Adrenal gland (tissue), 12 donors: ENCODE measurements around the gene JPH3. TPM values are rescaled to one million over a fixed set of nuclear protein-coding genes. Genes with fewer than 3 reads are reported as not detected.

Source experiments
- DNase-seq, 7 donors: peaks; one replicate each; pipeline ENCODE4 v3.0.0-alpha.2; 2019 to 2020
- H3K27ac ChIP-seq, 5 donors: fragments of 200-600 bp; sonication (generic) in 4 of 5; 1 replicate in 3 of 5; 2 replicates in 2 of 5; pipeline versions ENCODE4 v1.5.1 to v1.8.0; 2016 to 2020; ENCODE audit warnings: mild to moderate bottlenecking in 1 of 5
- H3K27me3 ChIP-seq: fragments of 200-600 bp; 2 replicates; pipeline ENCODE4 v1.8.0; 2021
- H3K36me3 ChIP-seq, 2 donors: fragments of 200-600 bp; replicated peaks in 1 of 2; 1 replicate in 1 of 2; 2 replicates in 1 of 2; pipeline versions ENCODE4 v1.5.1 to v1.8.0; 2018 to 2022
- H3K4me1 ChIP-seq, 2 donors: fragments of 200-600 bp; replicated peaks in 1 of 2; 1 replicate in 1 of 2; 2 replicates in 1 of 2; pipeline versions ENCODE4 v1.5.1 to v1.8.0; 2018 to 2021
- H3K4me3 ChIP-seq, 4 donors: fragments of 200-600 bp; sonication (generic) in 3 of 4; one replicate each; pipeline ENCODE4 v1.5.1; 2016 to 2018
- H3K9me3 ChIP-seq, 3 donors: fragments of 200-600 bp; sonication (generic) in 1 of 3; replicated peaks in 1 of 3; 1 replicate in 2 of 3; 2 replicates in 1 of 3; pipeline versions ENCODE4 v1.5.1 to v1.8.0; 2016 to 2021
- POLR2A ChIP-seq, 2 donors: fragments of 450-650 bp; IDR thresholded peaks; one replicate each; pipeline ENCODE4 v1.6.1; 2017; ENCODE audit warnings: antibody characterized with exemption in 2 of 2, mild to moderate bottlenecking in 2 of 2, moderate library complexity in 1 of 2
- WGBS, 4 donors: extraction: QIAGEN DNeasy Blood & Tissue Kit in 2 of 4; methylation state at CpG; one replicate each; pipeline versions ENCODE4 v1.1.5 to v1.1.7; 2013 to 2017; 5-methylcytosine and 5-hydroxymethylcytosine counted together
- intact Hi-C, 2 donors: fragments of 100-400 bp; cut with DNase I; formaldehyde crosslinking; loops; one replicate each; pipeline versions ENCODE4 v1.14.1 to v1.15.0; 2022 to 2023
- polyA plus RNA-seq, 3 donors: library from polyadenylated mRNA; stranded (reverse); fragments of 200-250 nt in 2 of 3; fragments of 350-450 nt in 1 of 3; fragmentation: Illumina TruSeq in 1 of 3; extraction: RNeasy Lipid Tissue Mini Kit (QIAGEN cat#74804) in 1 of 3; gene quantifications; one replicate each; pipeline ENCODE4 v1.2.3, GENCODE V29; 2013 to 2014
- total RNA-seq, 9 donors: library from RNA; depleted of rRNA in 4 of 9; stranded (reverse); fragments of >200 nt in 4 of 9; fragments of 120-200 nt in 1 of 9; fragmentation: NEBNext Ultra II Directional in 1 of 9; extraction: Animal tissue kit (Norgen Biotek cat#: 25700) in 1 of 9; gene quantifications; one replicate each; pipeline versions ENCODE4 v1.1.0 to v1.2.4, GENCODE V29; 2013 to 2023
- TF ChIP-seq, protein P1 (sequence below), 6 experiments: fragments of 450-650 bp in 4 of 6; fragments of 200-600 bp in 2 of 6; sonication (generic) in 1 of 6; IDR thresholded peaks; 1 replicate in 5 of 6; 2 replicates in 1 of 6; pipeline versions ENCODE4 v1.5.1 to v1.8.0; 2016 to 2021; ENCODE audit warnings: antibody characterized with exemption in 6 of 6, mild to moderate bottlenecking in 2 of 6, moderate library complexity in 1 of 6
- donor health status: healthy with polysubstance abuse.
- donor health status: Bipolar disorder and iron deficiency.
- donor health status: DM: yes; HTN: yes; CAD: no.
- donor health status: DM: no; HTN: no; CAD: no.
- donor health status: DM: no; HTN: no; CAD: no.
- donor health status: DM: yes; HTN: yes; CAD: no.

The JPH3 gene
- total and polyA plus RNA-seq, 12 donors: 0.10 to 3.7 (median 0.71) TPM; not detected in 1

DNA sequence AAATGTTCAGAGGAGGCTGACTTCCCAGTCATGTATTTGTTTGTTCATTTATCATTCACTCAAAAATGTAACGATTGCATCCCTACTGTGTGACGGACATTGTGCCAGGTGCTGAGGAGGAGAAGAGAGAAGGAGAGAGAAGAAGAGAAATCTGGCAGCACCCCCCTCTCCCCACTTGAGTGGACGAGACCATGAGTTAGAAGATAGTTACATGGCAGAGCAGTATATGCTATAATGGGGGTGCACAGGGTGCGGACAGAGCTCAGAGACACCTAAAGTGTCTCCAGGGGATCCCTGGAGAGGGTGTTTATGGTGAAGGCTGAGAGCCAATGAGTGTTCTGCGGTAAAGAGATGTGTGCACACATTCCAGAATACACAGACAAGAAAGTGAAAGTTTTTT lies 6.6 kb upstream of the JPH3 start:
- H3K36me3 ChIP-seq: no peaks in the 10 kb centered on the region
- 57 to 74% (median 68%) methylated on average over 5 of the region's 5 CpGs for WGBS, 4 donors
- no peaks in the 10 kb centered on the region for H3K9me3 ChIP-seq
- no peak for TF ChIP-seq POLR2A (IDR thresholded peaks at IDR 0.05)
- TF ChIP-seq, protein P1, sequence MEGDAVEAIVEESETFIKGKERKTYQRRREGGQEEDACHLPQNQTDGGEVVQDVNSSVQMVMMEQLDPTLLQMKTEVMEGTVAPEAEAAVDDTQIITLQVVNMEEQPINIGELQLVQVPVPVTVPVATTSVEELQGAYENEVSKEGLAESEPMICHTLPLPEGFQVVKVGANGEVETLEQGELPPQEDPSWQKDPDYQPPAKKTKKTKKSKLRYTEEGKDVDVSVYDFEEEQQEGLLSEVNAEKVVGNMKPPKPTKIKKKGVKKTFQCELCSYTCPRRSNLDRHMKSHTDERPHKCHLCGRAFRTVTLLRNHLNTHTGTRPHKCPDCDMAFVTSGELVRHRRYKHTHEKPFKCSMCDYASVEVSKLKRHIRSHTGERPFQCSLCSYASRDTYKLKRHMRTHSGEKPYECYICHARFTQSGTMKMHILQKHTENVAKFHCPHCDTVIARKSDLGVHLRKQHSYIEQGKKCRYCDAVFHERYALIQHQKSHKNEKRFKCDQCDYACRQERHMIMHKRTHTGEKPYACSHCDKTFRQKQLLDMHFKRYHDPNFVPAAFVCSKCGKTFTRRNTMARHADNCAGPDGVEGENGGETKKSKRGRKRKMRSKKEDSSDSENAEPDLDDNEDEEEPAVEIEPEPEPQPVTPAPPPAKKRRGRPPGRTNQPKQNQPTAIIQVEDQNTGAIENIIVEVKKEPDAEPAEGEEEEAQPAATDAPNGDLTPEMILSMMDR (IDR thresholded peaks at IDR 0.05): no peak
- H3K4me3 ChIP-seq: no peak overlapping the region
- intact Hi-C loops: no loop called here
- no peak overlapping the region for H3K27ac ChIP-seq
- H3K4me1 ChIP-seq: no peaks in the 10 kb centered on the region
- no peak for DNase-seq
- peaks cover 20% of the 10 kb centered on the region for H3K27me3 ChIP-seq

DNA sequence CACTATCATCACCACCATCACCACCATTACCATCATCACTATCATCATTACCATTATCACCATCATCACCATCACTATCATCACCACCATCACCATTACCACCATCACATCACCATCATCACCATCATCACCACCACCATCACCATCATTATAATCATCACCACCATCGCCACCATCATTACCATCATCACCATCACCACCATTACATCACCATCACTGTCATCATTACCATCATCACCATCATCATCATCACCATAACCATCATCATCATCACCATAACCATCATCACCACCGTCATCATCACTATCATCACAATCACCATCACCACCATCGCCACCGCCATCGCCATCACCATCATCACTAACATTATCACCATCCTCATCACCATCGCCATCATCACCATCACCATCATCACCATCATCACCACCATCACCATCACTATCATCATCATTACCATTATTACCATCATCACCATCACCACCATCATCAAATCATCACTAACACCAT lies 4.9 kb upstream of the JPH3 start:
- 85 to 95% (median 91%) methylated on average over 6 of the region's 6 CpGs for WGBS, 4 donors
- Histone ChIP-seq H3K4me1 (no peaks in the 10 kb centered on the region), H3K27me3 (peaks cover 33% of the 10 kb centered on the region), H3K27ac (no peak overlapping the region), H3K9me3 (no peaks in the 10 kb centered on the region), H3K36me3 (no peaks in the 10 kb centered on the region), H3K4me3 (no peak overlapping the region)
- intact Hi-C loops: no loop called here
- no peak for DNase-seq
- no peak for TF ChIP-seq POLR2A (IDR thresholded peaks at IDR 0.05)
- TF ChIP-seq, protein P1 (IDR thresholded peaks at IDR 0.05): no peak

DNA sequence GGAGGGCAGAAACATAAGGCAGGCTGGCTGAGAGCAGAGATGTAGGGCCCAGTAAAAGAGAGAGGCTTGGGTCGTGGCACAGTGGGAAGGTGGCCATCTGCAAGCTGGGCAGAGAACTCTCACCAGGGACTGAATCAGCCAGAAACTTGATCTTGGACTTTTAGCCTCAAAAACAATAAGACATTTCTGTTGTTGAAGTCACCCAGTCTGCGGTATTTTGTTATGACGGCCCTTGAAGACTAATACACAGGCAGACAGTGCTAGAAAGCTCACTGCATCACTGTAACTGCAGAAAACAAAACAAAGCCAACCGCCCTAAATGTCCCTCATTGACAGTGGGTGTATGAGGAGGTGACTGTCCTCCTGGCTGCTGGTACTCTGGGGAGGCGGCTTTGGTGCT lies 3.9 kb upstream of the JPH3 start:
- H3K9me3 ChIP-seq: no peaks in the 10 kb centered on the region
- 68 to 74% (median 71%) methylated on average over 5 of the region's 5 CpGs for WGBS, 4 donors
- peaks cover 39% of the 10 kb centered on the region for H3K27me3 ChIP-seq

DNA sequence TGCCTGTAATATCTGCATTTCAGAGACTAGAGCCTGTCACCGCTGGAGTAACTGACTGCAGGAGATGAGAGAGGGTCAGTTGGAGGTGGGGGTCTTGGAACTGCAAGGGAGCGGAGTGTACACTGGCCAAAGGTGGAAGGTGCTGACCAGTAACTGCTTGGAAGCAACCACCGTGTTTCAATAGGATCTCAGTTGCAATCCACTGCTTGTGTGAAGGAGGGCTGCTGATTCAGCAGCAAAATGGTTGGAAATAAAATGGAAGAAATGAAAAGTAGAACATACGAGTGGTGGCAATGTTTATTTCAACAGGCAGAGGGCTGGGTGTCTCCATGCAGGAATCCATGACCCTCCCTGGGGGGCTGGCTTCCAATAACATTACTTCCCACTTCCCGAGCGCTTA lies 2.1 kb upstream of the JPH3 start:
- Histone ChIP-seq H3K4me3 (no peak overlapping the region), H3K27ac (no peak overlapping the region), H3K9me3 (no peaks in the 10 kb centered on the region), H3K36me3 (no peaks in the 10 kb centered on the region), H3K4me1 (no peaks in the 10 kb centered on the region), H3K27me3 (peaks cover 53% of the 10 kb centered on the region)
- TF ChIP-seq, protein P1 (IDR thresholded peaks at IDR 0.05): no peak
- TF ChIP-seq POLR2A (IDR thresholded peaks at IDR 0.05): no peak
- WGBS, 4 donors: 57 to 73% (median 65%) methylated on average over 6 of the region's 6 CpGs
- no peak for DNase-seq
- intact Hi-C loops: no loop called here

More for the DNA sequence above, 3.9 kb upstream of the JPH3 start:
- Histone ChIP-seq H3K27ac (no peak overlapping the region), H3K36me3 (no peaks in the 10 kb centered on the region), H3K4me3 (no peak overlapping the region), H3K4me1 (no peaks in the 10 kb centered on the region)
- intact Hi-C loops: no loop called here
- TF ChIP-seq POLR2A (IDR thresholded peaks at IDR 0.05): no peak
- TF ChIP-seq, protein P1 (IDR thresholded peaks at IDR 0.05): no peak
- no peak for DNase-seq
